HG02970 (cell line): Measurements from ENCODE around the gene TRAPPC1.

ENCODE experiments used
- ATAC-seq: cut with Tn5 transposase; IDR thresholded peaks from one replicate; pipeline ENCODE4 v1.9.1; 2021; ENCODE audit warnings: mild to moderate bottlenecking, moderate library complexity, moderate number of reproducible peaks; ENCODE audit not compliant: unreplicated experiment, low FRiP score

TRAPPC1 gene

DNA sequence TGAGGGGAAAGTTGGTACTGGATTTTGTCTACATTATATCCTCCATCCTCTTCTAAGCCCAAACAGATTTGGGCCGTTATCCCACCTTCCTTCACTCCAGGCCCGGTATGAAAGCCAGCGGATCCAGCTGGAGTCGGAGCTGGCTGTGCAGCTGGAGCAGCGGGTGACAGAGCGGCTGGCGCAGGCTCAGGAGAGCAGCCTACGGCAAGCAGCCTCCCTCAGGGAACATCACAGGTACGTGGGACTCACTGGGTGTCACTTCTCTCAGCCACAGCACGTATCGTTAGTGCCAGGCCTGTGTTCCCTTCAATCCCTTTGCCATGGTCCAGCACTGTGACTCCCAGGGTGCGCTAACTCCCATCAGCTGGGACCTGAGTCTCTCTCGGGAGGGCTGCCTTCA is 11.5 kb upstream of the TRAPPC1 start:
- no peak for ATAC-seq

DNA sequence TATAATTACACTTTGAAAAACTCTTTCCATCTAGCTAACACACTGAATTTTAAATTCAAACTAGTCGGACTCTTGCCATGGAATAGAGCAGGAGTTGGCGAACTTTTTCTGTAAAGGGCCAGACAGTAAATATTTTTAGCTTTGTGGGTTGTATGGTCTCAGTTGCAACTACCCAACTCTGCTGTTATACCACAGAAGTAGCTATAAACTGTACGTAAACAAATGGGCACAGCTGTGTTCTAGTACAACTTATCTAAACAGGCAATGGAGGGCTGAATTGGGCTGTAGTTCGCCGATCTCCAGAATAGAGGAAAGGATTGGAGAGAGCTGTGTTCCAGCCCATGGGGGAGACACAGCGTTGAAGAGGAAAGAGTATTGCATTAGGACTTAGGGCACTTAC is 9.0 kb upstream of the TRAPPC1 start:
- no peak for ATAC-seq

DNA sequence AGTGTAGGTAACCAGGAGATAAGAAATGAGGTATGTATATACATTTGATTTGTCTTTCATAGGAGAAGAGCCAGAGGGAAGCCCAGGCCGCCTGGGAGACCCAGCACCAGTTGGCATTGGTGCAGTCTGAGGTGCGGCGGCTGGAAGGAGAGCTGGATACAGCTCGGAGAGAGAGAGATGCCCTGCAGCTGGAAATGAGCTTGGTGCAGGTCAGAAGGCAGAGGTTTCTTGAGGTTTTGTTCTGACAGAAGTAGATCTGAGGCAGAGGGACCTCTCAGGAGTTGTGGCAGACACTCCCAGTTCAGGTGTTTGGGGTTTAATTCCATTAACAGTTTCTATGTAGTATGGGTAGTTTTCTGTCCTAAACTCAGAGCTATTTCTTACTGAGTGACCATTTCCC is 8.3 kb upstream of the TRAPPC1 start:
- ATAC-seq: no peak

DNA sequence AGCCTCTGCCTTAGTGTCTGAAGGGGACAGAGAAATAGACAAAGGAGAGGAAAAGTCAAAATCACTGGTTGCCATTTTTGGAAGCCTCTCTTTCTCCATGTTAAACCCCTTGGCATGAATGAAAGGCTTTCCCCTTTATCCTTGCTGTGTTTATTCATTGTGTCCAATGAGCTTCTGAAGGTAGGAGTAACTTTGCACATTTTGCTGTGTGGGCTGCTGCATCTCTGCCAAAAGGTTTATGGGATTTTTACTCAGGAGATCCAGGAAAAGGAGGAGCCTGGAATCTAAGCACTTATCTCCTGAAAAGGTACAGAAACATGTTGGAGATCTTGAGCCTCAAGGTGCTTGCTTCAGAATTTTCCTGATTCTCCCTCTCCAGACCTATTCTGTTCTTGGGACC is 4.1 kb upstream of the TRAPPC1 start:
- no peak for ATAC-seq

DNA sequence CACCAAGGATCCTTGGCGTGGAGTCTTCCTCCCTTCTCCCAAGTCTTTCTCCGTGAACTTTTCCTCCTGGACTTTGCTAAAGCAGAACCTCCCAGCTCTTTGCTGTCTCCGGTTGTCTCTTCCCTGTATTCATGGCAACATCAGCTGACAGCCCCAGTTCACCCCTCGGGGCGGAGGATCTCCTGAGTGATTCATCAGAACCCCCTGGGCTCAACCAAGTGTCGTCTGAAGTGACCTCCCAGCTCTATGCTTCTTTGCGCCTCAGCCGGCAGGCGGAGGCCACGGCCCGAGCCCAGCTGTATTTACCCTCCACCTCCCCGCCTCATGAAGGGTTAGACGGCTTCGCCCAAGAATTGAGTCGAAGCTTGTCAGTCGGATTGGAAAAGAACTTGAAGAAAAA is 1.2 kb upstream of the TRAPPC1 start:
- ATAC-seq: no peak

DNA sequence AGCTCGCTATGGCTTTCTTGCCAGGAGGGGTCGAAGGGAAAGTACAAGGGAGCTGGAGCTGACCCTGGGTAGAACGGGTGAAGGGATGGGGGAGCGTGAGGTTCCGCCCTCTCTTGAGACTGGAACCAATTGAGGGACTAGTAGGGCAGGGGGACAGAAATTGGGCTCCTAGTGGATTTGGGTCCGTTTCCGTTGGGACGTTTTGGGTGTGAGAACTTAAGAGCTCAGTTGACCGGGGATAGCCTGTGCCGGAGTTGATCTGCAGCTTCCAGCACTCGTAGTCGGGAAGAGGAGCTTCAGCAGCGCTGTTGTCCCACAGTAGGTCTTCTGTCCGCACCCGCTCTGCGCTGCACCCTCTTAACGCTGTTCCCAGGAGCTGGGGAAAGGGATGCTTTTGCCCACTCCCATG is 741 bp upstream of the TRAPPC1 start:
- ATAC-seq: no peak

DNA sequence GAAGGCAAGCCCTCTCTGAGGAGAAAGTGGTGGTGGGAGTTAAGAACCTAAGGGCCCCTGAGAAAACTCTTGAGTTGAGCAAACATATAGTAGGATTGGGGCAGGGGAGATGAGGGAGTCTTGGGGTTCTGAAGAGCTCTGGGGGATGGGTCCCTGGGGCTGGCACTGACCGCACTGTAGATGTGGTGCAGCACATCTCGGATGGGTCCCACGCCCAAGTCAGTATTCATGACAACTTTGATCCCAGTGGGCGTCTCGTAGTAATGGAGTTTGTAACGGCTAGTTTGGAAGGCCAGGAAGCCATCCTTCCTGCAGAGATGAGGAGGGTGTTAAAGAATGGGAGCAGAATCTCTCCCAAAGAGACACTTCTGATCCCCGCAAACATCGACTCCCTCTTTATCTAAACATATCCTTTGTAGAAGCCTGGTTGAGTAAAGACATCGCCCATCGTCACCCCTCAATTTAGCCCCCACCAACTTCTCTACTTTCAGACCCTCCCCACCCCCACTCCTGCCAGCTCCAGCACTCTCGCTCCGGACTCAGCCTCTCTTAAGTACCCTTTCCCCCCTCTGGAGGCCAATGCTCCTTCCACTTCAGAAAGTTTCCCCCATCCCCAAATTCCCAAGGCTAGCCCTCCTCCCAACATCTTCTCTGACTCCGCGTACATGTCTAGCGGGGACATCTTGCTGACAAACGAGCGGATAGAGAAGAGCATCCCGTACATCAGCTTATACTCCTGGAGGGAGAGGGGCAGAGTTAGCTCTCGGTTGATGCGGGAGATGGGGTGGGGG is 710 bp downstream of the TRAPPC1 start:
- no peak for ATAC-seq

DNA sequence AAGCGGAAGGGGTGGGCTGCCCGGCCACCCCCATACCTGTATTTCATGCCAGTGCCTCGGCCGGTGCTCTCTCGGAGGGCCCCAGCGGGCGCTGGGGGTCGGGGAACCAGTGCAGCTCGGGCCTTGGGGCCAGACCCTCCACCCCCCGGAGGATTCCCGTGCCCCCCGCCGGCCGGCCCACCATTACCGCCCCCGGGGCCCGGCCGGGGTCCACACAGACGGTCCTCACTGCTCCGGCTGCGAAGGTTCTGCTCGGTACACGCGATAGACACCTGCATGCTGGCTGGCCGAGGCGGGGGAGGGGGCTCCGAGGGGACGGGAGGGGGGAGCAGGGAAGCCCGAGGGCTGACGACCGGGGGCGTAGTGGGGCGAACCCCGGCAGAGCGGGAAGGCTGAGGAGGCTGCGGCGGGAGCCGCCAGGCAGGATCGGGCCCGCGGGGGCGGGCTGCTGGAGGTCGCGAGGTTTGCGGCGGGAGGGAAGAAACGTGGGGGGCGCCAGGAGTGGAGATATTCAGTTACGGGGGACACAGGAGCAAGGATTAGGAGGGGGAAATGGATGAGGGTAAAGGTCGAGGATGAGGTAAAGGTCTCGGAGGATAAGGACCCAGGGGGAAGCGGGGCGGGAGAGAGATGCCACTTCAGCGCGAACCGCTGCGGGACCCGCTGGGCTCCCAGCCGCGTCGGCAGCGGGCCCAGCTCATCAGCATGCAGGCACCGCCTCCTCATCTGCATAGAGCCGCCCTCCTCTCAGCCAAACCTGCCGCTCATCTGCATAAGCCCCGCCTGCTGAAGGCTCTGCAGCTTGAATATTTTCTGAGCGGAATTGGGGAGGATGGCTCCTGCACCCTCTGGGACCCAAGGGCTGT is 2.4 kb downstream of the TRAPPC1 start, which contains the start of gene KCNAB3:
KCNAB3 (minus strand) TSS at position 699 of the 866 bp plus-strand sequence; CDS start at position 278, 421 bp downstream.
- no peak for ATAC-seq

DNA sequence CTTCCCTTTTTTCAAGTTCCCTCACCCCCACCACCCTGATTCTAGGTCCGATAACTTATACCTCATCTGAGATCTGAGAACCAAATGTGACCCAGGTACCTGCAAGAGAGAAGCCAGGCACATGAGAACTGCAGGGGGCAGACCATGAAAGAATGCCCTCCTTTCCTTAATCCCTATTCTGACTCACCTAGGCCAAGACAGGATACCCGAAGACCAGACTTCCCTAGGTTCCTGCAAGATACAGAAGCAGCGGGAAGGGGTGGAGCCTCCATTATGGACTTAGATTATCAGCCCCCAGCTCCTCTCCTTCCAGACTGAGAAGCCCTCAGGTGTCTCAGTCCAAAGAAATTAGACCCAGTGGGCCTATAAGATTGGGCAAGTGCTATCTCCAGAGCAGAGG is 4.2 kb downstream of the TRAPPC1 start:
- ATAC-seq: no peak

DNA sequence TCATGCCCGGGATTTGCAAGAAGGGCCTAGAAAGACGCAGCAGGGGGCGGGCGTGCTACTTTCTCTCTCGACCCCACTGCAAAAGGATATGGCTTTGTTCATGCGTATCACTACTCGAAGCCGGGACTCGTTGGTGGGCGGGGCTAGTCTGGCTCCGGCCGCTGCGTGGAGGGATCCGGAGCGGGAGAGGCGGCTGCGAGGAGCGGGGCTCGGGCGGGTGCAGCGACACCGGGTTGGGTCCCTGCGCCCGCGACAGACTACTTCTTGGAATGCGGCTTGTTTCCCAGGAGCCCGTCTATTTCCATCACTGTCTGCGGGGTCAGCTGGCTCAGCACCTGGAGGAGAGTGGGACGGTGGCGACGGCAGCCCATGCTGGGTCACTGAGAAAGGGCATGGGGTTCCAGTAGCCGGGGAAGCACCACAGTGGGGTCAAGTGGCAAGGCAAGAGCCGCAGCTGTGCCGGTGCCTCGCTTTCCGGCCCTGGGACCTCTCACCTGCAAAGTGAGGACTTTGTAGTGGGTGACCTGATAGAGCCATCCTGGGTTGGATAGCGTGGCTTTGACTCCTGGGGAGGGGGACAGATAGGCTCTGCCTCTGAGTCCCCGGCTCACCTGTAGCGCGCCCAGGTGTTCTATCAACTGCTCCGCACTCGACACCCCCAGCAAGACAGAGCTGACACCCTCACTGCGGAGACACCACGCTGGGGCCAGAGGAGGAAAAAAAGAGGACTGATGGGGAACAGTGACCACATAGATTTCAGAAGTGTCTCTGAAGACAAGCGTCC is 8.7 kb downstream of the TRAPPC1 start:
- ATAC-seq: no peak

DNA sequence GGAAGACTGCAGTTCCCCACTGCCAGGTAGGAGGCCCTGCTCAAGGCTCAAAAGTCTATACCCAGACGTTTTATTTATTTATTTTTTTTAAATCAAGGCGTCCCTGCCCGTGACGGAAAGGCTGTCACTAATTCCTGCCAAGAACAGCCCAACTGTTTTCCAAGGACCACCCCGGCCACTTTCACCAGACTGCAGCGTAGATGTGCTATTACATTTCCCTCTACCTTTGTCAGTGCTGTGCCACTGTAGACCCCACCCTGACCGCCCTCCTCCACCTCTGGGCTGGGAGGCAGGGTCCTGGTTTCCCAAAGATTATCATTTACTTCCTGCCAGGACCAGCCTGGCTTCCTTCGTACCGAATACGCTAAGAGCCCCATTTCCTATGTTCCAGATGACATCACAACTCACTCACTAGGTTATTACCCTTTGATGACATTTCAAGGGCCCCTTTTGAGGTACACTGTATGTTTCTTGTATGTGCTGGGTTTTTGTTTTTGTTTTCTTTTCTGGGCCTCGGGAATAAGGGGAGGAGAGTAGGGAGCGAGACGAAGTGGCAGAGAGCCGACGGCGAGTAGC is 9.4 kb downstream of the TRAPPC1 start:
- no peak for ATAC-seq

DNA sequence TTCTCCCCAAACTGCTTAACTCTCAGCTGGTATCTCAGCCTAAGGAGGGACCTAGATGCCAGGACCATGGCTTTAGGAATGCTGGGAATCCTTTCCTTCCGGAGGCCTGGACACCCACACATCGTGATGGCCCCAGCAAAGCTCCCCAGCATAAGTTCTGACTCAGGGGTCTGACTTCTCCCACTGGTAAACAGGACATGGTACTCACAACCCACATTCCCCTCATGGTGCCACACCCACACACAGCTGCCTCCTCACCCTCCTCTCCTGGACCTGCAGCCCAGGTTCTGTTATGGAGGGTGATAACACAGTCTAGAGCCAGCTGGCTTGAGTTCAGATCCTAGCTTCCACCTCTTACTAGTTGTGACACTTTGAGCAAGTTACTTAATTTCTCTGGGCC is 14.9 kb downstream of the TRAPPC1 start:
- ATAC-seq: no peak

DNA sequence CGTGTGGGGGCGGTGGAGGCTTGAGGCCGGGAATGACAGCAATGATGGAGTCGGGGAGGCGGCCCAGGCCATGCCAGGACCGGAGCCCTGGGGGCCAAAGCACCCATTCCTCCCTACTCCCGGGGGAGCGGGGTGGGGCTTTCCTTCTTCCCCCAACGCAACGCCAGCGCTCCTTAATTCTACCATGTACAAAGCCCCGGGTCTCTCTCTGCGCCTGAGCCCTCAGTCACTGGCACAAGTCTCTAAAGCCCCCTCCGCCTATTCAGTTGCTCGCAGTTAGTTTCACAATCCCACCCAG is 15.4 kb downstream of the TRAPPC1 start:
- peak; percentile 3 for ATAC-seq

DNA sequence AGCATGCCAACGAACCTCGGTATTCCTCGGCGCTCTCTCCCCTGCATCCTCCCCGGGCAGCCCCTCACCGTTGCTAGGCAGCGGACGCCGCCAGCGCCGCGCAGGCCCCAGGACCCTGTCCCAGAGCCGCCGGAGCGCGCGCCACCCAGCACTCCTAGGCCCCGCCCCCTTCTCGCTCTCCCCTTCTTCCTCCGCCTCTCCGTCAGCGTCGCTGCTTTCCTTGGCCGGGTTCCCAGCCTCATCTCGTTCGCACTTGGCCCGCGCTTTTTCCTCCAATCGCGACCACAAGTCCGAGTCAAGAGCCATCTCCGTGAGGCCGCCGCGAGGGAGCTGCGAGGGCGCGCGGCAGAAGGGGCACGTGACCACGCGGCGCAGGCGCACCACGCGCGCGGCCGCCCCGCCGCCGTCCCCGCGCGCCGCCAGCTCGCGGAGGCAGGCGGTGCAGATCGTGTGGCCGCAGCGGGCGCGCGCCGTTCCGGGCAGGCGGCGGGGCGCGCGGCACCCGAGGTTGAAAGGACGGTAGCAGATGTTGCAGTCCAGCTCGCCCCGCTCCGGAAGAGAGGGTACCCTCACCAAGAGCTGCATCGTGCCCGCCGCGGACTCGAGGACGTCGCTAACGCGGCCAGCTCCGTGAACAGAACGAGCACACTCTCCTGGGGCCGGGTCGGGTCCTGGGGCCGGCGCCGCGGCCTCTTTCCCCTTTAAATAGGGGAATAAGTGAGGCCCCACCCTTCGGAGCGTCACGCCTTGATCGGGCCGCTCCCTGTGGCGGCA is 15.9 kb downstream of the TRAPPC1 start, which contains the start of gene RNF227:
RNF227 (minus strand) TSS at position 679 of the 774 bp plus-strand sequence; CDS start at position 585, 94 bp downstream.
- ATAC-seq: peak; percentile 76

DNA sequence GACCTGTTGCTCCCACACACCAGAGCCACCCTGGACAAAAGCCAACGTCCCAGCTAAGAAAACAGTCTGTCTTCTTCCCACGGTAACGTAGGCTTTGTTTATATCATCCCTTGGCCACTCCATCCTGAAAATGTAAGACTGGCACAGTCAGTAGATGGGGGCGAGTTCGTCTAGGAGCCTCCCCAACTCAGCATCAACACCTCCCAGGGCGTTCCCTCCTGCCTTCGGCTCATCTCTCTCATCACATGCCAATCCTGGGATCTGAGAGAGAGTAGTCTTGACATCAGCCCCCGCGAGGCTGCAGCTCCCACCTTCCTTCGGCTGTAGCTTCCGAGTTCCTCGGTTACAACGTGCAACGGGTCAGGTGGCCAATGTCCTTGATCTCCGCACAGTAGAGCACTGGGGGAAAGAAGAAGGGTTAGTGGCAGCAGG is 16.6 kb downstream of the TRAPPC1 start:
- no peak for ATAC-seq

DNA sequence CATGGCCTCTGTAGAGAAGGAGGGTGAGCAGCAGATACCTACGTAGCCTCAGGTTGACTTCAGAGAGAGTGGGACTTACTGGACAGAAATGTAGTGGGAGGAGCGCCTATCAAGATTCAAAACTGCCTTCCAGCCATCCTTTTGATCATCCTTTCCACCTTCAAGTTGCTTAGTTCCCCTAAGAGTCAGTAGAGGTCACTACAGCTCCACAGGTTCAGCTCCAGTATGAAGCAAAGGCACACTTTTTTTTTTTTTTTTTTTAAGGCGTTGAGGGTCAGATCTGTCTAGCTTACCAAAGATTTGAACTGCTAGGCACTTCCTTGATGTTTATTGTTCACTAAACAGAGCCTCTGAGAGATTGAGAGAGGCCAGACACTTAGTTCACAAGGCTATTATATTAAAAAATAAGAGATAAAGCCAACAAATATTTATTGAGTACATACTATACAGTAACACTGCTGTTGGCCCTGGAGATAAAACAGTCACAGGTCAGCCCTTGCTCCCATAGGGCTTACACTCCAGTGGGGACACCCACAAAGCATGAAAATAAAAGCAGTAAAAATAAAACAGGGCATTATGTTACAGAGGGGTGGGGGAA is 18.7 kb downstream of the TRAPPC1 start:
- ATAC-seq: no peak

DNA sequence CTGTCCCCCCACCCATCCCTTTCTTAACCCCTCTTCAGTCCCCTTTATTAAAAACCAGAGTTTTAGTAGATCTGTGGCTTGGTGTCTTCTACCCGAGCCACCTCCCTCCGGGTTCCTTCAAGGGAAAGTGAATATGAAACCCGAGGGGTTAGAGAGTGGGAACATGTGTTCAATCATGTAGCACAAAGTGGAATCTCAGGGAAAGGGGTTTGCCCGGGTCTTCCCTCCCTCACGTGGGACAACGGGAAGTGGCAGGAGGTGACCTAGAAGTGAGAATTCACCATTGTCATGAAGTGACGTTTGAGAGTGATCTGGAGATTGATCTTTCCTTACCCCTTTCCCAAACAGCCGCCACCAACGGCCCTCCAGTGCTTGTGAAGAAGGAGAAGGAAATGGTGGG is 20.6 kb downstream of the TRAPPC1 start:
- no peak for ATAC-seq

DNA sequence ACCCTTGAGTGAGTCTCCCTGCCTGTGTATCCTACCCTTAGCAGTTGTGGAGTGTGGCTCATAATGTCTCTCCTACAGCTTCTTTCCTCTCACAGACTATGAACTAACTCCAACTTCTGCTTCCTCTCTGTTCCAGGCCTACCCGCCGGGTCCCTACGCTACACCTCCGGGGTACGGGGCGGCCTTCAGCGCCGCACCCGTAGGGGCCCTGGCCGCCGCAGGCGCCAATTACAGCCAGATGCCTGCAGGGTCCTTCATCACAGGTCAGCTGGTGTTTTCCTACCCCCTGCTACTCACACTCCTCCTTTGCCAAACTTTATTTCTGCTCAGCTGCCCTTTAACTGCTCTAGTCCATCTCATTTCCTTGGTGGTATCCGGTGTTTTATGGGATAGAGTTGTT is 21.0 kb downstream of the TRAPPC1 start:
- no peak for ATAC-seq

DNA sequence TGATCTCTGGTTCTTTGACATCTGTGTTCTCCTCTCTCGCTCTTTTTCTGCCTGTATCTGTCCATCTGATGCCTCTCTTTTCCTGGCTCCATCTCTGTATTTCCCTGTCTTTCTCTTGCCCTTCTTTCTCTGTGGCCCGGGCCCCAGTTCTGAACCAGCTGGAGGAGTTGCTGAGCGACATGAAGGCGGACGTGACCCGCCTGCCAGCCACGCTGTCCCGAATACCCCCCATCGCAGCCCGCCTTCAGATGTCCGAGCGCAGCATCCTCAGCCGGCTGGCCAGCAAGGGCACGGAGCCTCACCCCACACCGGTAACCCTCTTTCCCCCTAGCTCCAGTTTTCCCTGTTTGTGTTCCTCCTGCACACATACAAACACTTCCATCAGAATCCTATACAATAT is 21.5 kb downstream of the TRAPPC1 start:
- ATAC-seq: no peak
